Mucosa of descending colon (tissue), 3 donors: Measurements from ENCODE around the gene KRAS. TPM values are rescaled to one million over a fixed set of nuclear protein-coding genes. Genes with fewer than 3 reads are reported as not detected.

Source experiments
- ATAC-seq: fragments of 200-7000 bp; cut with Tn5 transposase; one replicate; pipeline ENCODE4 v1.9.1; 2020; ENCODE audit warnings: mild to moderate bottlenecking, moderate library complexity
- DNase-seq, 3 donors: peaks; one replicate each; pipeline ENCODE4 v3.0.0-alpha.2; 2020
- H3K36me3 ChIP-seq: fragments of 200-600 bp; one replicate; pipeline ENCODE4 v1.8.0; 2021; ENCODE audit warnings: low read depth, mild to moderate bottlenecking
- H3K4me1 ChIP-seq: fragments of 200-600 bp; one replicate; pipeline ENCODE4 v1.8.0; 2021; ENCODE audit warnings: low read depth, mild to moderate bottlenecking
- H3K4me3 ChIP-seq: fragments of 200-600 bp; one replicate; pipeline ENCODE4 v1.8.0; 2021; ENCODE audit warnings: mild to moderate bottlenecking
- H3K9me3 ChIP-seq: fragments of 200-600 bp; one replicate; pipeline ENCODE4 v1.8.0; 2021; ENCODE audit warnings: mild to moderate bottlenecking
- CTCF ChIP-seq: fragments of 200-600 bp; IDR thresholded peaks from one replicate; pipeline ENCODE4 v1.8.0; 2022; ENCODE audit warnings: antibody characterized with exemption, mild to moderate bottlenecking
- intact Hi-C, 2 donors: fragments of 100-400 bp; cut with DNase I in 1 of 2; cut with micrococcal nuclease in 1 of 2; formaldehyde crosslinking; loops; one replicate each; pipeline versions ENCODE4 v1.11.0 to v1.11.1; 2022; cut with DNase I, micrococcal nuclease
- total RNA-seq, 3 donors: library from RNA; stranded (reverse); fragmentation: NEBNext Ultra II Directional in 2 of 3; extraction: Animal tissue kit (Norgen Biotek cat#: 25700) in 2 of 3; gene quantifications; one replicate each; pipeline versions ENCODE4 v1.2.1 to v1.2.4, GENCODE V29; 2021 to 2023
- donor health status: DM: no; HTN: no; CAD: no; lungs with moderate emphysema.
- donor health status: DM: no; HTN: no; CAD: no.
- donor health status: DM: no; HTN: yes; CAD: no.

The KRAS gene
- total RNA-seq, 3 donors from 2014 or later, result 43.5 to 64.3 (median 62.7) TPM

GRCh38 chr12:25208554-25208953 lies 42.2 kb downstream of the KRAS start:
- ATAC-seq (peak; percentile 50), DNase-seq (no peak)
- TF ChIP-seq CTCF, result no peak
- intact Hi-C loops, result no loop called here
- Histone ChIP-seq H3K9me3 (no peaks in the 10 kb centered on the region), H3K4me1 (no peaks in the 10 kb centered on the region), H3K36me3 (no peaks in the 10 kb centered on the region), H3K4me3 (no peak overlapping the region)

GRCh38 chr12:25207846-25208245 lies 42.9 kb downstream of the KRAS start:
- ATAC-seq (no peak), DNase-seq (no peak)
- no peaks in the 10 kb centered on the region for H3K9me3 ChIP-seq
- no peaks in the 10 kb centered on the region for H3K4me1 ChIP-seq
- no peaks in the 10 kb centered on the region for H3K36me3 ChIP-seq
- no peak for TF ChIP-seq CTCF
- intact Hi-C loops, result no loop called here
- no peak overlapping the region for H3K4me3 ChIP-seq

GRCh38 chr12:25207411-25207810 lies 43.3 kb downstream of the KRAS start:
- ATAC-seq (no peak), DNase-seq (no peak)
- intact Hi-C loops, result no loop called here
- Histone ChIP-seq H3K4me3 (no peak overlapping the region), H3K36me3 (no peaks in the 10 kb centered on the region), H3K4me1 (no peaks in the 10 kb centered on the region), H3K9me3 (no peaks in the 10 kb centered on the region)
- no peak for TF ChIP-seq CTCF

- no peaks in the 10 kb centered on the region for H3K9me3 ChIP-seq
- TF ChIP-seq CTCF, result no peak
- no peak for DNase-seq
- H3K36me3 ChIP-seq, result no peaks in the 10 kb centered on the region
- H3K4me3 ChIP-seq, result no peak overlapping the region
- intact Hi-C loops, result no loop called here
- ATAC-seq, result peak; percentile 29
- no peaks in the 10 kb centered on the region for H3K4me1 ChIP-seq
Measured at GRCh38 chr12:25202137-25202536, 48.6 kb downstream of the KRAS start.

GRCh38 chr12:25200703-25201102 lies 50.0 kb downstream of the KRAS start:
- TF ChIP-seq CTCF, result no peak
- no peak for DNase-seq
- intact Hi-C loops, result no loop called here
- Histone ChIP-seq H3K4me3 (no peak overlapping the region), H3K4me1 (no peaks in the 10 kb centered on the region), H3K36me3 (no peaks in the 10 kb centered on the region), H3K9me3 (no peaks in the 10 kb centered on the region)
- no peak for ATAC-seq

GRCh38 chr12:25197608-25198007 lies 53.1 kb downstream of the KRAS start:
- intact Hi-C loops, result no loop called here
- Histone ChIP-seq H3K4me3 (no peak overlapping the region), H3K36me3 (no peaks in the 10 kb centered on the region), H3K9me3 (no peaks in the 10 kb centered on the region), H3K4me1 (peaks cover 4% of the 10 kb centered on the region)
- ATAC-seq, result no peak
- no peak for DNase-seq
- TF ChIP-seq CTCF, result no peak
